HG02642 (cell line): Measurements from ENCODE around the gene IFNA13.

Source experiments
- ATAC-seq: cut with Tn5 transposase; IDR thresholded peaks from one replicate; pipeline ENCODE4 v1.9.1; 2021; ENCODE audit warnings: mild to moderate bottlenecking; ENCODE audit not compliant: unreplicated experiment, poor library complexity

Gene IFNA13

GRCh38 chr9:21362287-21362686 is 5.6 kb downstream of the IFNA13 start:
- ATAC-seq = no peak

DNA sequence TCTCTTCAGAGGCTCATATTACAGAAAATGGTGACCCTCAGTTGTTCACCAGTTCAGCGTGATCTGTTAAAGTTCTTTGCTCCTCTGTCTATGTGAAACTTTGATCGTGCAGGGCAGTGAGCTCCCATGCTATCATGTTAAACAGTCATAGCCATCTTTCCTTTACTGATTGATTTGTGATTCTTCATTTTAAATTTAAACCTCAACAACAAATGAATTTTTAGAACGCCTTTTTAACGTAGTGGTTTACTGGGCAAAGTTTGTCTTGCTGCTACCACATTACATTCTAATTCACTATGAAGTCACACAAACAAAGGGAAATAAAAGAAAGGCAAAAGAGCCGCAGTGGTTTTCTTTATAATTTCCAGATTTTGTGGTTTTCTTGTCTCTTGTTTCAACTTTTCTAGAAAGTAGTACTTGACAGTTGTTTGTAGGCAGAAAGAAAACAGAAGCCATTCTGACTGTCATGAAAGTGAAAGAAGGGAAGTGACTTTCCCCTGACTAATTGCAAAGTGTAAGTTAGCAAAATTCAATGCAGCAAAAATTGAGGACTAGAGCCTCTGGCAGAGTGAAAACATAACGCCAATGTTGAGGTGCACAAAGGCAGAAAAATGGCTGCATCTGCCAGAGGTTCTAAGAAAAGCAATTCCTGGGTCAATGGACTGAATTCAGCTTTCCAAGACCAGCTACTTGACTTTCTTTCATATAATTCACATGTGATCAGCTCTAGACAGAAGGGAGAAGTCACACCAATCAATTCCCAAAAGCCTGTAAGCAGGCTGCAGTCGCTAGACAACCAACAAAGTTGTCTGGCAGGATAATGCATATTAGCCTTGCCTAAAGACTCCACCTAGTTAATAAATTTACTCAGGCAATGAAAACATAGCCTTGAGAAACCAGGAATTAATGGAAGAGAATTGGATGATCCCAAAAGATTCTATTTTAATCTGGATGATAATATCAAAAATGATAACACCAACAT is 10.1 kb downstream of the IFNA13 start:
- peak; percentile 91 for ATAC-seq

GRCh38 chr9:21350787-21351186 is 17.1 kb downstream of the IFNA13 start, which contains the start of gene IFNA6:
Gene IFNA6, minus strand, starts transcription at chr9:21350887. Its CDS starts 0 bp downstream, at chr9:21350887.
- ATAC-seq = no peak

- no peak for ATAC-seq
These were observed 19.4 kb downstream of the IFNA13 start for GRCh38 chr9:21348430-21348970.

GRCh38 chr9:21340735-21341134 is 27.1 kb downstream of the IFNA13 start:
- ATAC-seq = no peak

GRCh38 chr9:21336457-21336856 is 31.4 kb downstream of the IFNA13 start:
- ATAC-seq = no peak

DNA sequence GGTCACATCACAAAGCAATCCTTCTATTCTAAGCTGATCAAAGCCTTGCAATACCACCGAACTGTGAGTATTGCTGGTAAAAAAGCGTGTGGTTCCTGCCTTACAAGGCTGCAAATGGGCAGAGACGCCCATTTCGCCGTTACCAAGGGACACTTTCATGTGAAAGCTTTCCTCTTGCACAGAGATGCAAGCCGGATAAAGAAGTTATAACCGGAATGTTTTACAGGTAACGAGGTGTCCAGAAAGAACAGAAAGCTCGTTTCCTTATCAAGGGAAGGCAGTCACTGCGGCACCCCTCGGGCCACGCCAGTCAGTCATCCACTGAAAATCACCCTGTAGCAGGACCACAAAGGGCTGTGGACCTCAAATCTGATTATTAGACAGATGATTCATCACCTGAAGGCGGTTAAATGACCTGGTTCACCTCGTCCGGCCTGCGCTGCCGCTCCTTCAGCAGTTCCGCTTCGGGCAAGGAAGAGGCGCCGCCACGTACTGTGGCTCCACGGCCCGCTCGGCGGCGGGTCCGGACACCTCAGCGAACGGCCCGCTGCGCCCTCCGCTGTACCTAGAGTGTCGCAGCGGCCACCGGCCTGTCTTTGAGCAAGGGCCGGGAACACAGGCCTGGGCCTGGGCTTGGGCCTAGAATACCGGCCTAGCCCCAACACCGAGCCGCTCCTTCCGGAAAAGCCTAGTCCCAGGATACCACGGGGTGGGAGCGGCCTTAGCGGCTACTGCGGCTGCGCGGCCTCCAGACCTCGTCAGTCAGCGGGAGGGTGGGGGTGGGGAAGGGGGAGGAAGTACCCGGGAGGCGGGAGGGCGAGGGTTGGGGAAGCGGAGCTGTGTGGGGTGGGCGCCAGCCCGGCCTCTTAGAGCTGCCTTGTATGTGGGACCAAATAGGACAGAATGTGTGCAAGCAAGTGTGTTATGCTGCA is 32.9 kb downstream of the IFNA13 start, which contains the start of gene KLHL9:
TSS of gene KLHL9 (minus strand) at position 704 of the 932 bp plus-strand sequence. CDS start at position 159, 545 bp downstream.
- ATAC-seq = peak; percentile 94

DNA sequence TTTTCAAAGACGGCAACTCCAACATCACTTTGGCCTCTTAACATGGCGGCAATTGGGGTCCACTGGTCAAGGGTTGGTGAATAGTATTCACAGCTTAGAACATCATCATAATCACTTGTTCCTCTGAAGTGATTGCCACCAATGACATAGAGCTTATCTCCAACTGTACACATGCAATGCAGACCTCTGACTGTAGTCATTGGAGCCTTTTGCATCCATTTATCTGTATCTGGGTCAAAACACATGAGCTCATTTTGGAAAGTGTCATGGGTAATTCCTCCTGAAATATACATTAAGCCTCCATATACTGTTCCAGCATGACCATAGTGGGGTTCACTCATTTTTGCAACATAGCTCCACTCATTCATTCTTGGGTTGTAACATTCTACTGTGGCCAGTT is 34.6 kb downstream of the IFNA13 start:
- ATAC-seq = no peak

DNA sequence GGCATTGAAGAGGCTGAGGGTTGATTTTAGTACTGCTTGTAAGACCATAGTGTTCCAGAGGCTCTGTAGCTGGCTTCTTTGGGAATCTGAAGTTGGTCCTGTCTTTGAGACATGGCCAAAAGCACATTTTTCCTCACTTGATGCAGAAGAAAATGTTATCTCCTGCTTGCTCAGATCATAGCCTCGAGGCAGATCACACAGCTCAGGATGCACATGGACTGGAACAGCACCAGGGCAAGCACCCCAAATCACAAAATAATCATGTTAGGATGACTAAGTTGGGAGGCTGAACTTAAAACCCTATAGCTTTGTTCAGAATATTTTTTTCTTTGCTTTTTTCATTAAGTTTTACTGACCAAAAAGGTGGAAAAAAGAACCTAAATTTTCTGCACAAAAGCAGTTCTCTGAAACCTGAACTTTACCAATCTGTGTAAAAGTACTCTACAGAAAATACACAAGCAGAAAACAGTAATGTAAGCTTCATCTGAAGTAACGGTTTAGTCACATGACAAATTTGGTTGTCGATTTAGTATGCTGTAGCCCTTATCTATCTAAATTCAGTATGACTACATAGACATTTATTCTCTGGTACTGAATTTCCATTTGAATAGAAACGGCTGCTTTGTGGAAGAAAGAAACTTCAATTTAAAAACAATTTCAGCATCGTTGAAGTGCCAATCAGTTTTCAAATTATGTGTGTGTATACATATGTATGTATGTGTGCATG is 36.0 kb downstream of the IFNA13 start:
- ATAC-seq = no peak

GRCh38 chr9:21326526-21327139 is 41.2 kb downstream of the IFNA13 start:
- peak; percentile 80 for ATAC-seq

DNA sequence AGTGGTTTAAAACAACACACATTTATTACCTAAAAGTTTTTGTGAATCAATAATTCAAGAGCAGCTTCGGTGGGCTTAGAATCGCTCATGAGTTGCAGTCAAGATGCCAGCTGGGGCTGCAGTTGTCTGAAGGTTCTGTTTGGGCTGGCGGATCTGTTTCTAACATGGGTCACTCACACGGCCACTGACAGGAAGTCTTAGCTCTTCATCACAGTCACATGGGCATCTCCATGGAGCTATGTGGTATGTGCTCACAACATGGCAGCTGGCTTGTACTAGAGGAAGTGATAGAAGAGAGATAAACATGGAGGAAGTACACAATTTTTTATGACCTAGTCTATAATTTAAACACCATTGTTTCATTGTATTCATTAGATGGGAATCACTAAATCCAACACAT is 43.8 kb downstream of the IFNA13 start:
- no peak for ATAC-seq

DNA sequence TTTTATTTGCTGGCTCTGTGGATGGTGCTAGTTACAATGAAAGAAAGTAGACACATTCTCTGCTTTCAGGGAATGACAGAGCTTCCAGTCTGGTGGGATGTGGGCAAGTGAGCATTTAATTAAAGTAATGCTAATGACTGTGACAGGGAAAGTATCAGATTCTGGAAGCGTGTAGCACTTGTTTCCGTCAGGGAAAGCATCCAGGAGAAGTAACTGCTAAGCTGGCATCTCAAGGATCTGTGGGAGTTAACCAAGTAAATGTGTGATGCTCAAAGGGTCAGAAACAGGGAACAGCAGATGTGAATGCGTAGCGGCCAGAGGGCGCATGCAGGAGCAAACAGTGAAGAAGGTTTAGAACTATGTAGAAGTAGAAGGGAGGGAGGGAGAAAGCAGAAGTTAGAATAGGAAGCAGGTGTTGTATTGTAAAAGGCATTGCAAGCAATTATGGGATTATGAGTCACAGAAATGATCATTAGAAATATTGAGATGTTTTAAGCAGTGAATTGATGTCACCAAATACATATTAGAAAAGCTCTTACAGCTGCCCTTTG is 44.9 kb downstream of the IFNA13 start:
- ATAC-seq = no peak

- ATAC-seq = no peak
These were observed 47.4 kb downstream of the IFNA13 start for GRCh38 chr9:21320465-21320864.

GRCh38 chr9:21317956-21318923 is 49.6 kb downstream of the IFNA13 start:
- peak; percentile 81 for ATAC-seq
